Measurements from ENCODE around the gene MCMBP.

The MCMBP gene

DNA sequence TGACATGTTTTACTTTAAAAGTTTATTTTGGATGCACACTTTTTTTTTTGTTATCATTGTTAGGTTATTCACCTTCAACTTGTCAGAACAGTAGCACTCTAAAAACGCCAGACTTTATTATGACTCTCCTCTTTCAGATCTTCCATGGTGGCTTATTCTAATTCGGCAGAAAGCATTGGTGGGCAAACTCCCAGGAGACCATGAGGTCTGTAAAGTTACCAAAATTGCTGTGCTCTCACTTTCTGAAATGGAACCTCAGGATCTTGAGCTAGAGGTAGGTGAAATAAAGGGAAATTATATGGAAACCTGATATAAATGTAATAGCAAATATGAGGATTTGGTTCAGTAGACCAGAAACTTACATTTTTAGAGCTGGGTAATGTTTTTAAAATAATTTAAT is 91.1 kb downstream of the MCMBP start:
- no peak for DNase-seq

DNA sequence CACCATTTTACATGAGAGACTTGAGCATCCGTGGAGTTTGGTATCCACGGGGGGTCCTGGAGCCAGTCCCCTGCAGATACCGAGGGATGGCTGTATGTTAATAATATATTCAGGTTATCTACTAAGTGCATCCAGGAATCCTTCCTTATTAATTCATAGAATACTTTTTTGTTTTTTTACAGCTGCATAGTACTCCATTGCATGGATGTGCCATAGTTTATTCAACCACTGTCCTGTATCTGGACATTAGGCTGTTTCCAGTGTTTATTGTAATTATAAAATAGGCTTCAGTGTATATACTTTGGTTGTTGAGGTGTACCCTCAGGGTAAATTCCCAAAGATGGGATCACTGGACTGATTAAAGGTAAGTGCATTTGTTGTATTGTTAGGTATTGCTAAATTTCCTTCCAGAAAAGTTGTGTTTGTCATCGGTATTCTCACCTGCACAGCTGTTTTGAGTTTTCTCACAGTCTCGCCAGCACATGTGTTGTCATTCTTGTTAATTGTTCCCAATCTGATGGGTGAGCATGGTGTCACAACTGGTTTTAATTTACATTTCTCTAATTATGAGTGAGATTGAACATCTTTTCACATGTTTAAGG is 91.7 kb downstream of the MCMBP start:
- DNase-seq = no peak
